Measurements from ENCODE around the gene MPG.
A peak's percentile ranks its signal among the peaks of the same experiment; 100 is the strongest.
"Not testable (repeated sequence)": the region's sequence is repeated elsewhere in the genome, so short reads cannot be mapped to it uniquely, and the experiment has no call there.

The MPG gene

DNA sequence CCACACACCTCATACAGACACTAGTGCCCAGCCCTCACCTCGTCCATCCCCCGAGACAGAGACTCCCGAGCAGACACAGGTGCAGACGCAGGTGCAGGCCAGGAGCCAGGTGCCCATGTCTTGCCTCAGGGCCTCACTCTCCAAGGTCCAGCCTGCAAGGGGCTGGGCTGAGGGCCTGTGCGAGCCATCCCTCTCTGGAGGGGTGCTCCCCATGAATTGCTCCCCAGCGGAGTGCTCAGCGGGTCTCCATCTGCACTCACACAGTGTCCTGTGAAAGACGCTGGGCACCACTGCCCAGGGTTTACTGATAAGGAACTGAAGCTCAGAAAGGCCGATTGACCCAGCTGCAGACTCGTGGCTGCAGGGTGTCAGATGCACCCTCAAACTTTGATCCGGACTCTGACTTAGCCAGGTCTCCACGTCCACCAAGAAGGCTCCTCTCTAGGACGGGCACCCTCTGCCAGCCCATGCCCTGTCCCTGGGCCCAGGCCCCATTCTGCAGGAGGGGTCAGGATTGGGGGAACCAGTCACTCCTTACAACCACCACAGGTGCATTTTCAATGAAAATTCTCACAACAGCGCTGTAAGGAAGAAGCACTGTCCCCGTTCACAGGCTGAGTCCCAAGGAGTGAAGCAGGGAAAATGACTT, 41.6 kb upstream of the MPG start:
- no peak overlapping the region for H3K4me3 ChIP-seq
- TF ChIP-seq, protein P1, sequence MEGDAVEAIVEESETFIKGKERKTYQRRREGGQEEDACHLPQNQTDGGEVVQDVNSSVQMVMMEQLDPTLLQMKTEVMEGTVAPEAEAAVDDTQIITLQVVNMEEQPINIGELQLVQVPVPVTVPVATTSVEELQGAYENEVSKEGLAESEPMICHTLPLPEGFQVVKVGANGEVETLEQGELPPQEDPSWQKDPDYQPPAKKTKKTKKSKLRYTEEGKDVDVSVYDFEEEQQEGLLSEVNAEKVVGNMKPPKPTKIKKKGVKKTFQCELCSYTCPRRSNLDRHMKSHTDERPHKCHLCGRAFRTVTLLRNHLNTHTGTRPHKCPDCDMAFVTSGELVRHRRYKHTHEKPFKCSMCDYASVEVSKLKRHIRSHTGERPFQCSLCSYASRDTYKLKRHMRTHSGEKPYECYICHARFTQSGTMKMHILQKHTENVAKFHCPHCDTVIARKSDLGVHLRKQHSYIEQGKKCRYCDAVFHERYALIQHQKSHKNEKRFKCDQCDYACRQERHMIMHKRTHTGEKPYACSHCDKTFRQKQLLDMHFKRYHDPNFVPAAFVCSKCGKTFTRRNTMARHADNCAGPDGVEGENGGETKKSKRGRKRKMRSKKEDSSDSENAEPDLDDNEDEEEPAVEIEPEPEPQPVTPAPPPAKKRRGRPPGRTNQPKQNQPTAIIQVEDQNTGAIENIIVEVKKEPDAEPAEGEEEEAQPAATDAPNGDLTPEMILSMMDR (IDR thresholded peaks at IDR 0.05): no peak
- no peak overlapping the region for H3K27ac ChIP-seq
- no peak for DNase-seq (ENCODE audit: low spot score)

DNA sequence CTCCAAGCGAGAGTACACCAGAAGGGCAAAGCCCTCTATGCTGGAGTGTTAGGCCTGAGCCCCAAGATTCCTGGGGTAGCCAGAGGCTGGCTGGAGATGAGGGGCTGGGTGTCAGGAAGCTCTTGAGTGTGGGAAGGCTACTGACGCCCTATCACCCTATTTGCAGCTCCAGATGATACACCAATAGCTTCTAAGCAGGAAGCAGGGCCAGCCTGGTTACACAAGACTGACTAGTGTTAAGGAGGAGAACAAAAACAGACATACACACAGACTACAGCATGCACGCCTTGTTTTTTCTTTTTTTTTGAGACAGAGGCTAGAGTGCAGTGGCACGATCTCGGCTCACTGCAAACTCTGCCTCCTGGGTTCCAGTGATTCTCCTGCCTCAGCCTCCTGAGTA, 40.5 kb upstream of the MPG start:
- Histone ChIP-seq H3K4me3 (no peak overlapping the region), H3K27ac (no peak overlapping the region)
- no peak for DNase-seq (ENCODE audit: low spot score)
- TF ChIP-seq, protein P1 (IDR thresholded peaks at IDR 0.05): no peak

DNA sequence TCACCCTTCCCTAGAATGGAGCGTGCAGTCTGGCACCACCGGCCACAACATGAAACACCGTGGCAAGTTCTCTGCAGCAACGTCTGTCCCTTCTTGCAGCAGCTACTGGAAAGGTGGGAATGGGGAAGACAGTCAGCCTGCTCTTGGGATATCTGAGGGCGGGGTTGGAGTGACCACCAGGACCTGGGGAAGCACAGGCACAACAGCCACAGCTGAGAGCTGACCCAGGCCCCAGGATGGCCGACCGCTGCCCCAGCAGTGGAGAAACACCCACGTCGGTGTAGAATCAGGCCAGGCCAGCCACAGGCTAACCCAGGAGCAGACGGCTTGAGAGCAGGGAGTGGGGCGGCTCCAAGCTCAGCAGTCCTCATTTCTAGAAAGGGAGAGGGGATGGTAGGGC, 39.8 kb upstream of the MPG start:
- not testable (repeated sequence) for DNase-seq (ENCODE audit: low spot score); H3K27ac ChIP-seq; H3K4me3 ChIP-seq

DNA sequence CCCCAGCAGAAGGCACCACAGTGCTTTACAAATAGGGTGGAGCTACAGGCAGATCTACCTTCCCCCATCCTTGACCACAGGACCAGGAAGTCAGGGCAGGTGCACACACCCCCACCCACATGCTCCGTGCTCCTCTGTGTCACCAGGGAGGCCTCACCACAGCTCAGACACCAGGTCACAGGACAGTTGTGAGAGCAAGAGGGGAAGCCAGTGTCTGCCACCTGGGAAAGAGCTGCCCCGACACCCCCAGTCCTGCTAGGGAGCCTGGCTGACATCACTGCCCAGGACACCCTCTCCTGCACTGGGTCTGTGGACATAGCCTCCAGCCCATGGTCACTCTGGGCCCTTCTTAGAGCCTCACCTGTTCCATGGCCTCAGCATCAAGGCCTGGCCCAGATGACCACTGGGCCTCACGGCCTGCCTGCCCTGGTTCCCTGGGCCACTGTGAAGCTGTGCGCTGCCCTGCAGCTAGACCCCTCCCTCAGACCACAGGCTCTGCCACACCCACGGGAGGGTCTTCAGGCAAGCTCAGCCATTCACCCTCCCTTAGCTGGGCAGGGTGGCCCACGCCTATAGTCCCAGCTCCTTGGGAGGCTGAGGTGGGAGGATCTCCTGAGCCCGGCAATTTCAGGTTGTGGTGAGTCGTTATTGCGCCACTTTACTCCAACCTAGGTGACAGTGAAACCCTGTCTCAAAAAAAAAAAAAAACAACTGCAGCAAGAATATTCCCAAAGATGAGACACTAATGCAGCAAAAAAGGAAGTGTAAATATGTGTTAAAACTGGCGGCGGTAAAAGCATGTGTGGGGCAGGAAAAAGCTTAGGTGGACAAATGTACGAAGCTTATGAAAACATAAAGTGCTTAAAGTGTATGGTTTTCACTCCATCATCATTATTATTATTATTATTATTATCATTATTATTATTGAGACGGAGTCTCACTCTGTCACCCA, 38.8 kb upstream of the MPG start:
- Histone ChIP-seq H3K4me3 (no peak overlapping the region), H3K27ac (no peak overlapping the region)
- no peak for DNase-seq (ENCODE audit: low spot score)
- TF ChIP-seq, protein P1 (IDR thresholded peaks at IDR 0.05): no peak

DNA sequence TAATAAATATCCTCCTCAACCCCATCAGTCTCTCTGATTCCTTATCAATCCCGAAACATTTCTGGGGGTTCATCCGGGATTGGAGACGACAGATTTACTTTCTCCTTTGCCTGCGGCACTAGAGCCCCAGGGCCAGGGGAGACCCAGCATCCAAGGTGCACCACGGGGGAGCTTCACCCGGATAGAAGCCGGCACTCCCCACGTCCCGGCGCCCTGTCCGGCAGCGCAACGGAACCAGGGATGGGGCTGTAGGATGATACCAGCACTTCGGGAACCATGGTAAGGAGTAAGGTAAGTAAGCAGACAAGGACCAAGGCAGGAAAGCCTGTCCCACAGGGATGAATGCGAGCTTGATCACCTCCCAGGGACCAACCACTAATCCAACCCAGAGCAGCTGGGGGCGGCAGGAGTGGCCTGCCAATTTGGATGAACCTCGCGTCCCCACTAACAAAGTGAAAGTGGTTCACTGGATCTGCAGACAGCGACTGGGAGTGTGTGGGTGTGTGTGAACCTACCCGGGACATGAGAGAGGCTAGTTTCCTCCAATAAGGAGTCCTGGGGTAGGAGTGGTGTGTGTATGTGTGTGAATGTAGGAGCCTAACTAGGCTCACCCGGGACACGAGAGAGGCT, 36.5 kb upstream of the MPG start:
- H3K27ac ChIP-seq: no peak overlapping the region
- TF ChIP-seq, protein P1 (IDR thresholded peaks at IDR 0.05): no peak

DNA sequence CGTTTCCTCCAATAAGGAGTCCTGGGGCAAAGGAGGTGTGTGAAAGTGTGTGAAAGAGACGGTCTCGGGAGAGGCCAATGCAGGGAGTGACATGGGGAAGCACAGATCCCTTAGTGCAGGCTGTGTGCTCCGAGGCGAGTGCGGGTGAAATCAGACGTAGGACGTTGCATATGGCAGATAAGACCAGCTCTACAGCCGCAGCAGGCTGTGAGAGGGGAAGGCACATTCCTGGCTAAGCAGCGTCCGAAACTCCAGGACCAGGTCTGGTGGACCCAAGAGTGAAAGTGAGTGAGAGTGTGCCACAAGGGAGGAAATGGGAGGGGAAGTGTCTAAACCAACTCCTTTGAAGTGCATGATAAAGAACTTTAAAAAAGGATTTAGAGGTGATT, 36.0 kb upstream of the MPG start:
- no peak for DNase-seq (ENCODE audit: low spot score)
- no peak overlapping the region for H3K4me3 ChIP-seq
- TF ChIP-seq, protein P1 (IDR thresholded peaks at IDR 0.05): no peak
- H3K27ac ChIP-seq: no peak overlapping the region

More for the DNA sequence above, 36.5 kb upstream of the MPG start:
- no peak for DNase-seq (ENCODE audit: low spot score)
- peak overlapping the region; percentile 6 for H3K4me3 ChIP-seq

DNA sequence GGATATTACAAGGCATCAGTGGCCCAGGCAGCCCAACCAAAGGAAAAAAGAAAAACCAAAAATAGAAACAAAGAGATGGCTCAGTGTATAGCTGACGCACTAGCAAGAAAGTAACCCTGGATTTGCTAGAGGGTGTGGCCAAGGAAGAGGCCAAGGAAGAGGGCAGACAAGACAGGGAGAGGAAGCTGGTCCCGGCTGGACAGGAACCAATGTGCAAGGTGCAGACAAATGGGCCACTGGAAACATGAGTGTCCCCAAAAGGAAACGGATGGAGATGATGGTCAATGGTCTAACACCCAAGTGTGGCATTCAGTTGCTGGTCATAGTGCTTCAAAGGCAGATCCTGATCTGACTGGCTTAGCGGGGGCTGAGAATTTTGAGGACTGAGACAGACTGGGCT, 35.3 kb upstream of the MPG start:
- no peak overlapping the region for H3K4me3 ChIP-seq
- no peak for DNase-seq (ENCODE audit: low spot score)
- no peak overlapping the region for H3K27ac ChIP-seq
- TF ChIP-seq, protein P1 (IDR thresholded peaks at IDR 0.05): no peak

All from coronary artery (tissue), 2 donors.